HEK293 (cell line): ENCODE data around the gene CD180.

ENCODE experiments used
- KLF16 ChIP-seq: fragments of 450-650 bp; formaldehyde crosslinking; IDR thresholded peaks from 2 replicates; pipeline ENCODE4 v1.5.1; 2017; ENCODE audit warnings: missing biosample characterization, missing genetic modification characterization
- OSR2 ChIP-seq: fragments of 450-650 bp; formaldehyde crosslinking; IDR thresholded peaks from 2 replicates; pipeline ENCODE4 v1.5.1; 2016; ENCODE audit warnings: missing biosample characterization, missing genetic modification characterization
- ZBTB8A ChIP-seq: fragments of 450-650 bp; formaldehyde crosslinking; IDR thresholded peaks from 2 replicates; pipeline ENCODE4 v1.5.1; 2016; ENCODE audit warnings: missing biosample characterization, missing genetic modification characterization
- ZNF157 ChIP-seq: fragments of 450-650 bp; formaldehyde crosslinking; IDR thresholded peaks from 2 replicates; pipeline ENCODE4 v1.5.1; 2016; ENCODE audit warnings: missing biosample characterization, missing genetic modification characterization
- ZNF239 ChIP-seq: fragments of 450-650 bp; formaldehyde crosslinking; IDR thresholded peaks from 2 replicates; pipeline ENCODE4 v1.5.1; 2016; ENCODE audit warnings: missing biosample characterization, missing genetic modification characterization
- ZNF24 ChIP-seq: fragments of 450-650 bp; formaldehyde crosslinking; IDR thresholded peaks from 2 replicates; pipeline ENCODE4 v1.5.1; 2016; ENCODE audit warnings: missing biosample characterization, missing genetic modification characterization
- ZNF37A ChIP-seq: fragments of 450-650 bp; IDR thresholded peaks from 2 replicates; pipeline ENCODE4 v1.5.1; 2018; ENCODE audit warnings: missing biosample characterization, missing genetic modification characterization
- ZNF529 ChIP-seq: fragments of 450-650 bp; formaldehyde crosslinking; IDR thresholded peaks from 2 replicates; pipeline ENCODE4 v1.5.1; 2017; ENCODE audit warnings: missing genetic modification characterization, missing biosample characterization; ENCODE audit not compliant: insufficient replicate concordance
- ZNF549 ChIP-seq: fragments of 450-650 bp; IDR thresholded peaks from 2 replicates; pipeline ENCODE4 v1.5.1; 2018; ENCODE audit warnings: missing biosample characterization, missing genetic modification characterization, mild to moderate bottlenecking, inconsistent platforms, moderate library complexity
- ZSCAN30 ChIP-seq: fragments of 450-650 bp; IDR thresholded peaks from 2 replicates; pipeline ENCODE4 v1.5.1; 2018; ENCODE audit warnings: missing biosample characterization, mild to moderate bottlenecking, missing genetic modification characterization, moderate library complexity
- TF ChIP-seq, protein P1 (sequence below): fragments of 450-650 bp; formaldehyde crosslinking; IDR thresholded peaks from 2 replicates; pipeline ENCODE4 v1.5.1; 2016; ENCODE audit warnings: missing biosample characterization, missing genetic modification characterization
- TF ChIP-seq, protein P2 (sequence below): fragments of 450-650 bp; formaldehyde crosslinking; IDR thresholded peaks from 2 replicates; pipeline ENCODE4 v1.5.1; 2016; ENCODE audit warnings: missing biosample characterization, missing genetic modification characterization
- TF ChIP-seq, protein P3 (sequence below): fragments of 450-650 bp; formaldehyde crosslinking; IDR thresholded peaks from 2 replicates; pipeline ENCODE4 v1.5.1; 2016; ENCODE audit warnings: missing biosample characterization, missing genetic modification characterization, borderline replicate concordance
- TF ChIP-seq, protein P4 (sequence below): fragments of 450-650 bp; formaldehyde crosslinking; IDR thresholded peaks from 2 replicates; pipeline ENCODE4 v1.5.1; 2016; ENCODE audit warnings: missing biosample characterization, missing genetic modification characterization

DNA sequence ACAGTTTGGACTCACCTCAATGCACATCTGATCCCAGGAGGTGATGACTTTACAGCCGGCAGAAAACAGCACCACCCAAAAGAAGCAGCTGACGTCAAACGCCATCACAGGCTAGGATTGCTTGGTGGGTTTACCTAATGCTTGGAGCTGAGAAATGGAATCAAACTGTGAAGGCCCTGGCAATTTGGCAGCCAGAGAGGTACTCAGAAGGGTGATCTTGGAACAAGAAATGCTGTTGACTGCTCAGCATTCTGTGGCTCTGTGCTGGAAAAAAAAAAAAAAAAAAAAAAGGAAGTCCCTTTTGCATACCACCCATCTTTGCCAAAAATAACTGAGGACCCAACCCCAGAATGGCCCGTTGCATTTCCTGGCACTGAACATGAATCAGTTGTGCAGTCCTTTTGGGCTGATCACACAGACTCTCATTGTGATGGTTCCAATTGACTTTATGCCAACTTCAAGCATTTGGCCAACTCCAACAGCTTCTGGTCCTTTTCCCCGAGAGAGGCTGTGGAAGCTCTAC is at the start of gene CD180:
- TF ChIP-seq ZNF549 (tag by site-specific recombination) (no peak), ZBTB8A (tag by site-specific recombination) (no peak), ZNF37A (tag by site-specific recombination) (no peak), ZNF239 (tag by site-specific recombination) (no peak), ZNF24 (tag by site-specific recombination) (no peak), KLF16 (tag by site-specific recombination) (no peak), OSR2 (tag by site-specific recombination) (no peak), ZSCAN30 (tag by site-specific recombination) (no peak), ZNF529 (tag by site-specific recombination) (no peak), ZNF157 (no peak)
- TF ChIP-seq, protein P1, sequence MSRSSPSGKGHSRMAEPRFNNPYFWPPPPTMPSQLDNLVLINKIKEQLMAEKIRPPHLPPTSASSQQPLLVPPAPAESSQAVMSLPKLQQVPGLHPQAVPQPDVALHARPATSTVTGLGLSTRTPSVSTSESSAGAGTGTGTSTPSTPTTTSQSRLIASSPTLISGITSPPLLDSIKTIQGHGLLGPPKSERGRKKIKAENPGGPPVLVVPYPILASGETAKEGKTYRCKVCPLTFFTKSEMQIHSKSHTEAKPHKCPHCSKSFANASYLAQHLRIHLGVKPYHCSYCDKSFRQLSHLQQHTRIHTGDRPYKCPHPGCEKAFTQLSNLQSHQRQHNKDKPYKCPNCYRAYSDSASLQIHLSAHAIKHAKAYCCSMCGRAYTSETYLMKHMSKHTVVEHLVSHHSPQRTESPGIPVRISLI (tag by site-specific recombination) = no peak
- TF ChIP-seq, protein P2, sequence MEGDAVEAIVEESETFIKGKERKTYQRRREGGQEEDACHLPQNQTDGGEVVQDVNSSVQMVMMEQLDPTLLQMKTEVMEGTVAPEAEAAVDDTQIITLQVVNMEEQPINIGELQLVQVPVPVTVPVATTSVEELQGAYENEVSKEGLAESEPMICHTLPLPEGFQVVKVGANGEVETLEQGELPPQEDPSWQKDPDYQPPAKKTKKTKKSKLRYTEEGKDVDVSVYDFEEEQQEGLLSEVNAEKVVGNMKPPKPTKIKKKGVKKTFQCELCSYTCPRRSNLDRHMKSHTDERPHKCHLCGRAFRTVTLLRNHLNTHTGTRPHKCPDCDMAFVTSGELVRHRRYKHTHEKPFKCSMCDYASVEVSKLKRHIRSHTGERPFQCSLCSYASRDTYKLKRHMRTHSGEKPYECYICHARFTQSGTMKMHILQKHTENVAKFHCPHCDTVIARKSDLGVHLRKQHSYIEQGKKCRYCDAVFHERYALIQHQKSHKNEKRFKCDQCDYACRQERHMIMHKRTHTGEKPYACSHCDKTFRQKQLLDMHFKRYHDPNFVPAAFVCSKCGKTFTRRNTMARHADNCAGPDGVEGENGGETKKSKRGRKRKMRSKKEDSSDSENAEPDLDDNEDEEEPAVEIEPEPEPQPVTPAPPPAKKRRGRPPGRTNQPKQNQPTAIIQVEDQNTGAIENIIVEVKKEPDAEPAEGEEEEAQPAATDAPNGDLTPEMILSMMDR = no peak
- TF ChIP-seq, protein P3, sequence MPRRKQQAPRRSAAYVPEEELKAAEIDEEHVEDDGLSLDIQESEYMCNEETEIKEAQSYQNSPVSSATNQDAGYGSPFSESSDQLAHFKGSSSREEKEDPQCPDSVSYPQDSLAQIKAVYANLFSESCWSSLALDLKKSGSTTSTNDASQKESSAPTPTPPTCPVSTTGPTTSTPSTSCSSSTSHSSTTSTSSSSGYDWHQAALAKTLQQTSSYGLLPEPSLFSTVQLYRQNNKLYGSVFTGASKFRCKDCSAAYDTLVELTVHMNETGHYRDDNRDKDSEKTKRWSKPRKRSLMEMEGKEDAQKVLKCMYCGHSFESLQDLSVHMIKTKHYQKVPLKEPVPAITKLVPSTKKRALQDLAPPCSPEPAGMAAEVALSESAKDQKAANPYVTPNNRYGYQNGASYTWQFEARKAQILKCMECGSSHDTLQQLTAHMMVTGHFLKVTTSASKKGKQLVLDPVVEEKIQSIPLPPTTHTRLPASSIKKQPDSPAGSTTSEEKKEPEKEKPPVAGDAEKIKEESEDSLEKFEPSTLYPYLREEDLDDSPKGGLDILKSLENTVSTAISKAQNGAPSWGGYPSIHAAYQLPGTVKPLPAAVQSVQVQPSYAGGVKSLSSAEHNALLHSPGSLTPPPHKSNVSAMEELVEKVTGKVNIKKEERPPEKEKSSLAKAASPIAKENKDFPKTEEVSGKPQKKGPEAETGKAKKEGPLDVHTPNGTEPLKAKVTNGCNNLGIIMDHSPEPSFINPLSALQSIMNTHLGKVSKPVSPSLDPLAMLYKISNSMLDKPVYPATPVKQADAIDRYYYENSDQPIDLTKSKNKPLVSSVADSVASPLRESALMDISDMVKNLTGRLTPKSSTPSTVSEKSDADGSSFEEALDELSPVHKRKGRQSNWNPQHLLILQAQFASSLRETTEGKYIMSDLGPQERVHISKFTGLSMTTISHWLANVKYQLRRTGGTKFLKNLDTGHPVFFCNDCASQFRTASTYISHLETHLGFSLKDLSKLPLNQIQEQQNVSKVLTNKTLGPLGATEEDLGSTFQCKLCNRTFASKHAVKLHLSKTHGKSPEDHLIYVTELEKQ (tag by site-specific recombination) = no peak
- TF ChIP-seq, protein P4, sequence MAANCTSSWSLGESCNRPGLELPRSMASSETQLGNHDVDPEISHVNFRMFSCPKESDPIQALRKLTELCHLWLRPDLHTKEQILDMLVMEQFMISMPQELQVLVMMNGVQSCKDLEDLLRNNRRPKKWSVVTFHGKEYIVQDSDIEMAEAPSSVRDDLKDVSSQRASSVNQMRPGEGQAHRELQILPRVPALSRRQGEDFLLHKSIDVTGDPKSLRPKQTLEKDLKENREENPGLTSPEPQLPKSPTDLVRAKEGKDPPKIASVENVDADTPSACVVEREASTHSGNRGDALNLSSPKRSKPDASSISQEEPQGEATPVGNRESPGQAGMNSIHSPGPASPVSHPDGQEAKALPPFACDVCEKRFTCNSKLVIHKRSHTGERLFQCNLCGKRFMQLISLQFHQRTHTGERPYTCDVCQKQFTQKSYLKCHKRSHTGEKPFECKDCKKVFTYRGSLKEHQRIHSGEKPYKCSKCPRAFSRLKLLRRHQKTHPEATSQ (tag by site-specific recombination) = no peak
